HG02885 (cell line): ENCODE data around the gene TMEM26.

Experiments
- ATAC-seq: cut with Tn5 transposase; IDR thresholded peaks from one replicate; pipeline ENCODE4 v1.9.1; 2021; ENCODE audit warnings: mild to moderate bottlenecking; ENCODE audit not compliant: unreplicated experiment, poor library complexity

Gene TMEM26

GRCh38 chr10:61452655-61453641 lies at the start of gene TMEM26:
TSS of gene TMEM26 (minus strand) at chr10:61453381. CDS start at chr10:61453081, 300 bp downstream.
- no peak for ATAC-seq

- no peak for ATAC-seq
Observed at GRCh38 chr10:61500460-61500859, 47.3 kb upstream of the TMEM26 start.

DNA sequence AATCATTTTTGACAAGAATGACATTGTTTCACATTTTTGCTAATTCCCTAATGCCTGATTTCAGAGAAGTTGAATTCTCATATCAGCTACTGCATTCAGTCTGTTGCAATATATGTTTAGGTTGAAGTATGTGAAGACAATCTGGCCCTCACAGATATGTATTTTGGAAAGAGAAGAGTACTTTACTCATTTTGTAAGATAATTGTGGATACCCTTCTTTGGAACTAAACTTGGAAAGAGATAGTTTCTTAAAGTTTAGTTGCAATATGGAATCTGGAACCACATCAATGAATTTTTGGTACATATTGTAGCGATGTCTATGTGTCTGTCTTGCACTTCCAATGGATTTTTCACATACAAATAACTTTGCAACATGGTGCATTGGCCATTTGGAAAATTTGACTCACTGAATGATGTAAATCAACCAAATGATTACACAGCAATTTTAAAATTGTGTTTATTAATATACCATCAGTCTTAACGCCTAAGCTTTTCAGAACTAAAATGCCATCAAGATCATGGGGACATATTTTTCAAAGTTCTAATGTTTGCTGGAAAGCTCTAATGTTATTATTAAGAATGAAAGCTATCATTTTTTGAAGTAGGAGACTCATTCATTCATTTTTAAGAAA lies 39.3 kb upstream of the TMEM26 start:
- no peak for ATAC-seq

DNA sequence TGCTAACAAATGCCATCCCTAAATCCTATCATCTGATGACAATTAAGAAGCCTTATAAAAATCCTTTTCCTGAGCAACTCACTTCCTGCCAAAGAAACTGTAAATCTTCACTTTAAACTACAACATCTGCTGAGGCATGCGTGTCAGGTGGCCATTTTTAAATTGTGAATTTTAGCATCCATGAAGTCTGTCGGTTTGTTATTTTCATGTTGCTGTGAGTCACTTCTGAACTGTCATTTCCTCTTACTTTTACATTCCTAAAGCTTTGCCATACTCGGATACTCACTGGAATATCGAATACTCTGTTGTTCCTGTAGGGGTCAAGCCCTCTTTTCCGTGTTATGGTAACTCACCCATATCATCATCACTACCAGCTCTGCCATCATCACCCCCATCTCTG lies 34.3 kb upstream of the TMEM26 start:
- no peak for ATAC-seq

GRCh38 chr10:61486738-61487396 lies 33.7 kb upstream of the TMEM26 start:
- ATAC-seq = no peak

- no peak for ATAC-seq
Observed at GRCh38 chr10:61486251-61486650, 33.1 kb upstream of the TMEM26 start.

GRCh38 chr10:61481597-61481996 lies 28.4 kb upstream of the TMEM26 start:
- ATAC-seq = no peak

- no peak for ATAC-seq
Observed at GRCh38 chr10:61480208-61480607, 27.0 kb upstream of the TMEM26 start.

GRCh38 chr10:61478621-61479312 lies 25.6 kb upstream of the TMEM26 start:
- no peak for ATAC-seq

- no peak for ATAC-seq
Observed at GRCh38 chr10:61477451-61477850, 24.3 kb upstream of the TMEM26 start.

- ATAC-seq = no peak
Observed at GRCh38 chr10:61476529-61476928, 23.3 kb upstream of the TMEM26 start.

DNA sequence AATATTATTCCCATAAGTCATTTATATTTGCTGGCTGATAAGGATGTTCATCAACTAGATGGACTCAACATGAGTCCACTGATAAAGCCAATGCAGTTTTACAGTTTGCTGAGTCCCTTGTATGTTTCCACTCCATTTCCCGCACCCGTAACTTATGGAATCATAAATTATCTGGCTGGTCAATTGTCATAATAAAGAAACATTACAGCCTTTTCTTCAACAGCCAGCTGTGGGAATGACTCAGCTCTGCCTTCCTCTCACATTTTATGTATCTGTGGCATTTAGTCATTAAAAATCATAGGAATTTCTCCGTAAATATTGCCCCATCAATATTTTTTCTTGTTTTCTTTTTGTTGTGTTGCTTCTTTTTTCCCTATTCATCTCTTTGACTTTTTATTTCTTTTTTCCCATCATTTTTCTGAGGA lies 22.3 kb upstream of the TMEM26 start:
- ATAC-seq = no peak

- no peak for ATAC-seq
Observed at GRCh38 chr10:61472090-61472674, 19.0 kb upstream of the TMEM26 start.

- ATAC-seq = no peak
Observed at GRCh38 chr10:61471491-61471890, 18.3 kb upstream of the TMEM26 start.

- ATAC-seq = no peak
Observed at GRCh38 chr10:61470740-61471139, 17.6 kb upstream of the TMEM26 start.

DNA sequence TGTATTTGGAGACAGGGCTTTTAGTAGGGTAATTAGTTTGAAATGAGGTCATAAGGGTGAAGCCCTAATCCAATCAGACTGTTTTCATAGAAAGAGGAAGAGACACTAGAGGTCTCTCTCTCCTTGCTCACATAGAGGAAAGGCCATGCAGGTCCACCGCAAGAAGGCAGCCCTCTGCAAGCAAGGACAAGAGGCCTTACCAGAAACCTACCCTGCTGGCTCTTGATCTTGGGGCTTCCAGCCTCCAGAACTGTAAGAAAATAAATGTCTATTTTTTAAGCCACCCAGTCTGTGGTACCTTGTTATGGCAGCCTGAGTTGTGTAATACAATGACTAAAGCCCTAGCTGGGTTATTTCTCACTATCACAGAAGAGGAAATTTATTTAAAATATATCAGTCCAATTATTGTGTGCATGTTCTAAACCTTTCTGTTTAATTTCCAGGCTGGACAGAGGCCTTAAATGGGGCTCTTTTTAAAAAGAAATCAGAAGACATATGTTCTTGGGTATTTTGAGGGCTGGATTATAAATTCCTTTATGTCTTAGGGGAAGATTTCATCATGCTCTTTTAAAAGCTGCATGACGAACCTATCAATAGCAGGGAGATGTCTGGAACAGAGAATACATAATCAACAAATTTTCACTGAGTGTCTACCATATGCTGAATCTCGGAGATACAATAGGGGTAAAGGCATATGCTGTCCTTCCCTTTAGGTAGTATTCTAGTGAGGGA lies 12.9 kb upstream of the TMEM26 start:
- no peak for ATAC-seq

DNA sequence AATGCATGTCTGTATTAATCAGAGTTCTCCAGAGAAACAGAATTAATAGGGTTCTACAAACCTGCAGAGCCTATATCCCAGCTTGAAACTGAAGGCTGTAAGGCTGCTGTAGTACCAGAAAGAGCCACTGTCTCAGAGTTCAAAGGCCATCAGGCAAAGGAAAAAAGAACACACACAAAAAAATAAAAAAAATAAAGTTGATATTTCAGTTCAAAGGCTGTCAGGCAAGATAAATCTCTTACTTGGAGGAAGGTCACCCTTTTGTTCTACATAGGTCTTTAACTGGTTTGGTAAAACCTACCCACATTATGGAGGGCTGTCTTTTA lies 12.0 kb upstream of the TMEM26 start:
- ATAC-seq = no peak

DNA sequence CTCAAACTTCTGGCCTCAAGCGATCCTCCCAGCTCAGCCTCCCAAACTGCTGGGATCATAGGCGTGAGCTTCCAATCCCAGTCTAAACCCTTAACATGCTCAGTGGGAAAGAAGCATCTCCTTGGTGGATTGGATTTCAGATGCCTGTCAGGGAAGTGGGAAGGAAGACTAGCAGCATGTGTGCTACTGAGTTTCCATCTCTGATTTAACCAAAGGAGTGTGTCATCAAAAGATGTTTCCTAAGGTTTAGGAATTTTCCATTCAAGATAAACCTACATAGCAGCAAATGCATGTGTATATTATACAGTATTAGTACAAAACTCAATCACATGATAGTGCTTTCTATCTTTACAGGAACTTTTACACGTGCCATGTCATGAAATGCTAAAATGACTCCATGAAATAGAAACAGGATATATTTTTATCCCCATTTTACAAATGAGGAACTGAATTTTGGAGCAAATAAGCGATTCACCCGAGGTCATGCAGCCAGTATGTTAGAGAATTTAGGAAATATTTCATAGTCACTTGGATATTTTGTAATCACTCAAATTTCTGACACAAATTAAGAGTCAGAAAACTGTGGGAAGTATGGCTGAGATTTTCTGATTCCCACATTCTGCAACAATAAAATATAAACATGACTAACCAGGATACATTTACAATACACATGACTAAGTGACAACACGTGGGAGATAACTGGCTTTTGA lies 11.4 kb upstream of the TMEM26 start:
- no peak for ATAC-seq
